NCI-H1105 treated with DMSO at 0.1 percent for 48 hours (cell line): ENCODE measurements around the gene SLC12A7.
A peak's percentile ranks its signal among the peaks of the same experiment; 100 is the strongest.

ENCODE experiments used
- DNase-seq: peaks from one replicate; lab custom pipeline; 2025; lab: John Stamatoyannopoulos, UW

Gene SLC12A7

GRCh38 chr5:1111727-1112289 lies at the start of gene SLC12A7:
SLC12A7 (minus strand) TSS chr5:1112063; CDS start chr5:1111991, 72 bp downstream.
- peak; percentile 17 for DNase-seq

- DNase-seq: no peak
These were observed 49.4 kb upstream of the SLC12A7 start for GRCh38 chr5:1161108-1161832.

GRCh38 chr5:1159774-1160406 lies 48.0 kb upstream of the SLC12A7 start:
- DNase-seq: no peak

- DNase-seq: no peak
These were observed 47.4 kb upstream of the SLC12A7 start for GRCh38 chr5:1159341-1159675.

- DNase-seq: no peak
These were observed 46.9 kb upstream of the SLC12A7 start for GRCh38 chr5:1158647-1159340.

- peak; percentile 7 for DNase-seq
These were observed 45.7 kb upstream of the SLC12A7 start for GRCh38 chr5:1157461-1157986.

- DNase-seq: no peak
These were observed 45.0 kb upstream of the SLC12A7 start for GRCh38 chr5:1156754-1157460.

GRCh38 chr5:1156033-1156753 lies 44.3 kb upstream of the SLC12A7 start:
- no peak for DNase-seq

GRCh38 chr5:1155191-1156032 lies 43.5 kb upstream of the SLC12A7 start:
- DNase-seq: no peak

GRCh38 chr5:1153428-1153827 lies 41.6 kb upstream of the SLC12A7 start:
- no peak for DNase-seq

- no peak for DNase-seq
These were observed 41.0 kb upstream of the SLC12A7 start for GRCh38 chr5:1152771-1153282.

- DNase-seq: no peak
These were observed 40.3 kb upstream of the SLC12A7 start for GRCh38 chr5:1152156-1152555.

GRCh38 chr5:1151316-1151715 lies 39.5 kb upstream of the SLC12A7 start:
- no peak for DNase-seq

- no peak for DNase-seq
These were observed 39.0 kb upstream of the SLC12A7 start for GRCh38 chr5:1150866-1151265.

GRCh38 chr5:1144638-1145396 lies 33.0 kb upstream of the SLC12A7 start:
- no peak for DNase-seq

- no peak for DNase-seq
These were observed 32.2 kb upstream of the SLC12A7 start for GRCh38 chr5:1144089-1144488.

- no peak for DNase-seq
These were observed 31.7 kb upstream of the SLC12A7 start for GRCh38 chr5:1143670-1143951.

GRCh38 chr5:1142886-1143669 lies 31.2 kb upstream of the SLC12A7 start:
- no peak for DNase-seq

- DNase-seq: peak; percentile 6
These were observed 30.0 kb upstream of the SLC12A7 start for GRCh38 chr5:1141834-1142233.
